Measurements from ENCODE around the gene NARS2.

The NARS2 gene

GRCh38 chr11:78428773-78429172, 145.9 kb downstream of the NARS2 start:
- Histone ChIP-seq H3K36me3 (ENCODE audit: insufficient read depth, low read length) (no peaks in the 10 kb centered on the region), H3K27ac (no peak overlapping the region), H3K9ac (ENCODE audit: insufficient read length) (no peak overlapping the region), H3K9me3 (ENCODE audit: low read depth, low read length) (no peaks in the 10 kb centered on the region), H3K4me3 (no peak overlapping the region)
- DNase-seq (ENCODE audit: low read depth, low spot score): no peak
- TF ChIP-seq FOXP2 (optimal IDR thresholded peaks at IDR 0.05; ENCODE audit: control extremely low read depth, extremely low read length, insufficient read depth) (no peak), POLR2AphosphoS5 (IDR thresholded peaks at IDR 0.05; ENCODE audit: borderline replicate concordance, low read depth, low read length) (no peak), EZH2 (IDR thresholded peaks at IDR 0.05) (no peak)

GRCh38 chr11:78428266-78428636, 146.4 kb downstream of the NARS2 start:
- Histone ChIP-seq H3K4me3 (no peak overlapping the region), H3K27ac (no peak overlapping the region), H3K9ac (ENCODE audit: insufficient read length) (no peak overlapping the region)

GRCh38 chr11:78427615-78428265, 146.9 kb downstream of the NARS2 start:
- H3K27ac ChIP-seq: no peak overlapping the region
- no peak overlapping the region for H3K4me3 ChIP-seq
- no peaks in the 10 kb centered on the region for H3K9me3 ChIP-seq (ENCODE audit: low read depth, low read length)
- no peak for DNase-seq (ENCODE audit: low read depth, low spot score)
- no peak overlapping the region for H3K9ac ChIP-seq (ENCODE audit: insufficient read length)
- no peak for TF ChIP-seq EZH2 (IDR thresholded peaks at IDR 0.05)
- TF ChIP-seq FOXP2 (optimal IDR thresholded peaks at IDR 0.05; ENCODE audit: control extremely low read depth, extremely low read length, insufficient read depth): no peak
- no peak for TF ChIP-seq POLR2AphosphoS5 (IDR thresholded peaks at IDR 0.05; ENCODE audit: borderline replicate concordance, low read depth, low read length)
- H3K36me3 ChIP-seq (ENCODE audit: insufficient read depth, low read length): no peaks in the 10 kb centered on the region

More at GRCh38 chr11:78428266-78428636, 146.4 kb downstream of the NARS2 start:
- Histone ChIP-seq H3K36me3 (ENCODE audit: insufficient read depth, low read length) (no peaks in the 10 kb centered on the region), H3K9me3 (ENCODE audit: low read depth, low read length) (no peaks in the 10 kb centered on the region)
- no peak for TF ChIP-seq EZH2 (IDR thresholded peaks at IDR 0.05)
- TF ChIP-seq FOXP2 (optimal IDR thresholded peaks at IDR 0.05; ENCODE audit: control extremely low read depth, extremely low read length, insufficient read depth): no peak
- TF ChIP-seq POLR2AphosphoS5 (IDR thresholded peaks at IDR 0.05; ENCODE audit: borderline replicate concordance, low read depth, low read length): no peak
- no peak for DNase-seq (ENCODE audit: low read depth, low spot score)

- H3K27ac ChIP-seq: no peak overlapping the region
- no peak overlapping the region for H3K4me3 ChIP-seq
- TF ChIP-seq FOXP2 (optimal IDR thresholded peaks at IDR 0.05; ENCODE audit: control extremely low read depth, extremely low read length, insufficient read depth) (no peak), POLR2AphosphoS5 (IDR thresholded peaks at IDR 0.05; ENCODE audit: borderline replicate concordance, low read depth, low read length) (no peak), EZH2 (IDR thresholded peaks at IDR 0.05) (no peak)
- no peak for DNase-seq (ENCODE audit: low read depth, low spot score)
- H3K36me3 ChIP-seq (ENCODE audit: insufficient read depth, low read length): no peaks in the 10 kb centered on the region
- H3K9ac ChIP-seq (ENCODE audit: insufficient read length): no peak overlapping the region
- H3K9me3 ChIP-seq (ENCODE audit: low read depth, low read length): no peaks in the 10 kb centered on the region
Observed at GRCh38 chr11:78426845-78427244, 147.8 kb downstream of the NARS2 start.

- Histone ChIP-seq H3K4me3 (no peak overlapping the region), H3K27ac (no peak overlapping the region)
- DNase-seq (ENCODE audit: low read depth, low spot score): no peak
Observed at GRCh38 chr11:78425399-78426070, 149.1 kb downstream of the NARS2 start.

GRCh38 chr11:78424334-78425270, 150.1 kb downstream of the NARS2 start:
- Histone ChIP-seq H3K27ac (no peak overlapping the region), H3K36me3 (ENCODE audit: insufficient read depth, low read length) (no peaks in the 10 kb centered on the region), H3K4me3 (no peak overlapping the region), H3K9me3 (ENCODE audit: low read depth, low read length) (no peaks in the 10 kb centered on the region), H3K9ac (ENCODE audit: insufficient read length) (no peak overlapping the region)
- DNase-seq (ENCODE audit: low read depth, low spot score): no peak
- TF ChIP-seq EZH2 (IDR thresholded peaks at IDR 0.05): no peak
- no peak for TF ChIP-seq FOXP2 (optimal IDR thresholded peaks at IDR 0.05; ENCODE audit: control extremely low read depth, extremely low read length, insufficient read depth)
- no peak for TF ChIP-seq POLR2AphosphoS5 (IDR thresholded peaks at IDR 0.05; ENCODE audit: borderline replicate concordance, low read depth, low read length)

More at GRCh38 chr11:78425399-78426070, 149.1 kb downstream of the NARS2 start:
- Histone ChIP-seq H3K9ac (ENCODE audit: insufficient read length) (no peak overlapping the region), H3K36me3 (ENCODE audit: insufficient read depth, low read length) (no peaks in the 10 kb centered on the region), H3K9me3 (ENCODE audit: low read depth, low read length) (no peaks in the 10 kb centered on the region)
- TF ChIP-seq POLR2AphosphoS5 (IDR thresholded peaks at IDR 0.05; ENCODE audit: borderline replicate concordance, low read depth, low read length) (no peak), EZH2 (IDR thresholded peaks at IDR 0.05) (no peak), FOXP2 (optimal IDR thresholded peaks at IDR 0.05; ENCODE audit: control extremely low read depth, extremely low read length, insufficient read depth) (no peak)

GRCh38 chr11:78423241-78423640, 151.4 kb downstream of the NARS2 start:
- H3K27ac ChIP-seq: no peak overlapping the region
- no peak for DNase-seq (ENCODE audit: low read depth, low spot score)
- H3K36me3 ChIP-seq (ENCODE audit: insufficient read depth, low read length): no peaks in the 10 kb centered on the region
- H3K4me3 ChIP-seq: no peak overlapping the region
- no peak overlapping the region for H3K9ac ChIP-seq (ENCODE audit: insufficient read length)
- H3K9me3 ChIP-seq (ENCODE audit: low read depth, low read length): no peaks in the 10 kb centered on the region
- TF ChIP-seq POLR2AphosphoS5 (IDR thresholded peaks at IDR 0.05; ENCODE audit: borderline replicate concordance, low read depth, low read length): no peak
- no peak for TF ChIP-seq FOXP2 (optimal IDR thresholded peaks at IDR 0.05; ENCODE audit: control extremely low read depth, extremely low read length, insufficient read depth)
- TF ChIP-seq EZH2 (IDR thresholded peaks at IDR 0.05): no peak

GRCh38 chr11:78420796-78421209, 153.9 kb downstream of the NARS2 start:
- TF ChIP-seq FOXP2 (optimal IDR thresholded peaks at IDR 0.05; ENCODE audit: control extremely low read depth, extremely low read length, insufficient read depth): no peak
- TF ChIP-seq POLR2AphosphoS5 (IDR thresholded peaks at IDR 0.05; ENCODE audit: borderline replicate concordance, low read depth, low read length): no peak
- TF ChIP-seq EZH2 (IDR thresholded peaks at IDR 0.05): no peak
- Histone ChIP-seq H3K9me3 (ENCODE audit: low read depth, low read length) (no peaks in the 10 kb centered on the region), H3K27ac (no peak overlapping the region), H3K9ac (ENCODE audit: insufficient read length) (no peak overlapping the region), H3K36me3 (ENCODE audit: insufficient read depth, low read length) (no peaks in the 10 kb centered on the region), H3K4me3 (no peak overlapping the region)
- no peak for DNase-seq (ENCODE audit: low read depth, low spot score)
